ENCODE results near the gene LCORL.
A peak's percentile ranks its signal among the peaks of the same experiment; 100 is the strongest.
"Not testable (repeated sequence)": the region's sequence is repeated elsewhere in the genome, so short reads cannot be mapped to it uniquely, and the experiment has no call there.

LCORL gene

DNA sequence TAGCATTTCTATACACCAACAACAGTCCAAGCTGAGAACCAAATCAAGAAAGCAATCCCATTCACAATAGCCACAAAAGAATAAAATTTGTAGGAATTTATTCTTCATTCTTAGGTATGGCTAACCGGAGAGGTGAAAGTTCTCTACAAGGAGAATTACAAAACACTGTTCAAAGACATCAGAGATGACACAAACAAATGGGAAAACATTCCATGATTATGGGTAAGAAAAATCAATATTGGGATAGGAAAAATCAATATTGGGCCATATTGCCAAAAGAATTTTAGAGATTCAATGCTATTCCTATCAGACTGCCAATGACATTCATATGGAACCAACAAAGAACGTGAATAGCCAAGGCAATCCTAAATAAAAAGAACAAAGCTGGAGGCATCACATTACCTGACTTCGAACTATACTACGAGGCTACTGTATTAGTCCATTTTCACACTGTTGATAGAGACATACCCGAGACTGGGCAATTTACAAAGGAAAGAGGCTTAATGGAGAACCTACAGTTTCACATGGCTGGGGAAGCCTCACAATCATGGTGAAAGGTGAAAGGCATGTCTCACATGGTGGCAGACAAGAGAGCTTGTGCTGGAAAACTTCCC, 161.7 kb downstream of the LCORL start:
- no peak for DNase-seq (ENCODE audit: low read depth in 2 of 3, low spot score in 1 of 3)

DNA sequence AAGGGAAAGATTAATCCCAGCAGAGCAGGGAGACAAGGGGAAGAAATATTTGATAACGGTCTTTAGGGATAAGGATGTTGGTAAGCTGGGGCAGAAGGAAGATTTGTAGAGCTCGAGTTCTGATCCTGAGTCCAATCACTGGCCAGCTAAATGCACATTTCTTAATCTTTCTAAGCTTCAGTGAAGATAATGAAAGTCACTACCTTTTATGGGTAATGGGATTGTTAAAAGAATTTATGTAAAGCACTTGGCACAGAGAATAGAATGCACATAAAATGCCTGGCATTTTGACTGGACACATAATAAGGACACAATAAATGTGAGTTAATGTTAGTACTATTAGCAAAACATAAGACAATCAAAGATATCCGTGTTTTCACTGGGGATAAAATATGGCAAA, 167.5 kb downstream of the LCORL start:
- DNase-seq (ENCODE audit: low read depth in 2 of 3, low spot score in 1 of 3) = no peak

DNA sequence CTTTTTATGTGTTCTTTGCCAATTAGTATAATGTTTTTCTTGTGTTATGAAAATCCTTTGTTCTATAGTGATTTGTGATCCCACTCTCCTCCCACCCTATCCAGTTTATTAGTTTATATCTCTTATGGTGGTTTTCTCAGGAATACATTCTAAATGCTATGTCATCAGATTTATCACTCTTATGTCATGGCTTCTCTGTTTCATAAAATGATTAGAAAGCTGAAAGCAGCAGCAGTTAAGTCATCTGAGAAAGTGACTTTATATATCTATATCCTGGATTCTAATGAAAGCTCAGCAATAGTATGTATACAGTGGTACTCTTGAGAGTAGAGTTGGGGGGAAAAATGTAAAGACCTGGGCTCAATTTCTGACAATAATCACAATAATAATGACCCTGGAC, 169.6 kb downstream of the LCORL start:
- no peak for DNase-seq (ENCODE audit: low read depth in 2 of 3, low spot score in 1 of 3)

DNA sequence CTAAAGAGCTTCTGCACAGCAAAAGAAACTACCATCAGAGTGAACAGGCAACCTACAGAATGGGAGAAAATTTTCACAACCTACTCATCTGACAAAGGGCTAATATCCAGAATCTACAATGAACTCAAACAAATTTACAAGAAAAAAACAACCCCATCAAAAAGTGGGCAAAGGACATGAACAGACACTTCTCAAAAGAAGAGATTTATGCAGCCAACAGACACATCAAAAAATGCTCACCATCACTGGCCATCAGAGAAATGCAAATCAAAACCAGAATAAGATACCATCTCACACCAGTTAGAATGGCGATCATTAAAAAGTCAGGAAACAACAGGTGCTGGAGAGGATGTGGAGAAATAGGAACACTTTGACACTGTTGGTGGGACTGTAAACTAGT, 171.3 kb downstream of the LCORL start:
- DNase-seq (ENCODE audit: low read depth in 2 of 3, low spot score in 1 of 3) = not testable (repeated sequence)

DNA sequence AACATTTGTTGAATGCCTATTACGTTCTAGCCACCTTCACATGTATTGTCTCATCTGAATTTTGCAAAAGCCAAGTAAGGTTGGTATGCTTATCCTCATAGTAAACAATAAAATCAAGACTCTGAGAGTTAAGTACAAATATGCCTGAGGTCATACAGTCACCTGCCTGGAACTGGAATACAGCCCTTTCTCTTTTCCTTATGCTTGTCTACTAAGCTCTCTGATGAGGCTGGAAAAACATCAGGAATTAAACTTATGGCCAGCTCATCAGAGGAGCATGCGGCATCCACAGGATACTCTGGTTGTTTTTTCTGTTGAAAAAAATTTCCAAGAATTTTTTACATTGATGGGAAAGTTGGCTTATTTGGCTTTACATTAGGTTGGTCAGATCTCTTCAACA, 175.3 kb downstream of the LCORL start:
- DNase-seq (ENCODE audit: low read depth in 2 of 3, low spot score in 1 of 3) = no peak

DNA sequence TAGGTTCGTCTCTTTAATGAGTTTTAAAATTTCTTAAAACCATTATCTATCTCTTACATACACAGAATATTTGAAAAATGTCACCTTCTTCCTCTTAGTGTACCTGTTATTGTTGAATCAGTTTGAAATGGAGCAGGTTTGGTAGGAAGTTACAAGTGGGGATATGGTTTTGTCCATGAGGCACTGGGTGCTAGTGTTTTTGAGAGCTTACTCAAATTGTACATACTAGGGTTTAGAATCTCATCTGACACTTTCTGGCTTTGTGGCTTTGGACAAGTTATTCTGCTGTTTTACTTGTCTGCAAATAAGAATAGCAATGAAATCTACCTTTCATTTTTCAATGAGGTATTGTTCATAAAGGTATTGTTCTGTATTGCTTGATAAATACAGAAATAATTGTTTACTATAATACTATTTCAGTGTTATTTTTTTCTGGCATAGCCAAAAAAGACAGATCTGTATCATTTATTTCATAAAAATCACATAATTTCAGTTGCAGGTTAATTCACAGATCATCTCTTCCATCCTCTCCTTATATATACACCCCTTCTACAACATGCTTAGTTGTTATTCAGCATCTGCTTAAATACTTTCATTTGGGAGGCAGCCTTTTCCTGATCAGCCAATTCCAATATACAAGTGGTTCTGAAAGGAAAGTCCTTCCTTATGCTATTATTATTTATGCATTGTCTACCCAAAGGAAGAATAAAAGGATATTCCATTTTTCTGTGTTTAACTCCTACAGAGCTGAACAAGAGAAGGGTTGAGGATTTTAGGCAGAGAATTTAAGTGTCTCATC, 197.5 kb downstream of the LCORL start:
- no peak for DNase-seq (ENCODE audit: low read depth in 2 of 3, low spot score in 1 of 3)

DNA sequence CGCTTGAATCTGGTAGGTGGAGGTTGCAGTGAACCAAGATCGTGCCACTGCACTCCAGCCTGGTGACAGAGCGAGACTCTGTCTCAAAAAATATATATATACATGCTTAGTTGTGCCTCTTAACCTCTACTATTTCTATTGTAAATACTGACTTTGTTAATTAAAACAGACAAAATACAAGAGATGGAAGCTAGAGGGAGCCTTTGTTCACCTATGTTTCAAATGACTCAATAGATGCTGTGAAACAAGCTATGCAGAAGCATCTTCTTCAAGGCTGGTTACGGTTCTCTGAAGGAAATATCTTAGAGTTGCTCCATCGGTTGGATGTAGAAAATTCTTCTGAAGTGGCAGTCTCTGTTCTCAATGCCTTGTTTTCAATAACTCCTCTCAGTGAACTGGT, 204.5 kb downstream of the LCORL start:
- no peak for DNase-seq (ENCODE audit: low read depth in 2 of 3, low spot score in 1 of 3)

DNA sequence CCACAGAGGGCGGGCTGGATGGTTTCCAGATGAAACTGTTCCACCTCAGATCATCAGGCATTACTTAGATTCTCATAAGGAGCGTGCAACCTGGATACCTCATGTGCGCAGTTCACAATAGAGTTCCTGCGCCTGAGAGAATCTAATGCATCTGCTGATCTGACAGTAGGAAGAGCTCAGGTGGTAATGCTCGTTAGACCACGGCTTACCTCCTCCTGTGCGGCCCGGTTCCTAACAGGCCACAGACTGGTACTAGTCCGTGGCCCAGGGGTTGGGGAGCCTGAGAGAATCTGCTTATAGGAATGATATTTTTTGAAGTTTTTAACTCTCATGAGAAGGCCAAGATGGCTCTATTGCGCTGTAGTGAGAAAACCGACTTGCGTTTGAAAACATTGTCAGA, 205.4 kb downstream of the LCORL start:
- DNase-seq (ENCODE audit: low read depth in 2 of 3, low spot score in 1 of 3) = no peak

DNA sequence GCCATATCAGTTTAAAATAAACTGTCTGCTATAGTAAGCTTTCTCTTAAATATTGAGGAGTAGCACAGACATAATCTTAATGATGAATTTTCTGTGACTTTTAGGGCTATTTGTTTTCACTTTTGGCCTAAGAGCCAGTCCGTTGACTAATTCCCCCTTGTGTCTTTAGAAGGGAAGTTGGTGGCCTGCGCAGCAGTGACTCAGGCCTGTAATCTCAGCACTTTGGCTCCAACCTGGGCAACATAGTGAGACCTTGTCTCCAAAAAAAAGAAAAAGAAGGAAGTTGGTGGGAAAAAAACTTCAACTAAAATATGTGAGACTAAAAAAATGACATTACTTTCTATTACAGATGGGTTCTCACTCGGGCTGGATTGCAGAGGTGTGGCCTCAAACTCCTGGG, 207.4 kb downstream of the LCORL start:
- no peak for DNase-seq (ENCODE audit: low read depth in 2 of 3, low spot score in 1 of 3)

DNA sequence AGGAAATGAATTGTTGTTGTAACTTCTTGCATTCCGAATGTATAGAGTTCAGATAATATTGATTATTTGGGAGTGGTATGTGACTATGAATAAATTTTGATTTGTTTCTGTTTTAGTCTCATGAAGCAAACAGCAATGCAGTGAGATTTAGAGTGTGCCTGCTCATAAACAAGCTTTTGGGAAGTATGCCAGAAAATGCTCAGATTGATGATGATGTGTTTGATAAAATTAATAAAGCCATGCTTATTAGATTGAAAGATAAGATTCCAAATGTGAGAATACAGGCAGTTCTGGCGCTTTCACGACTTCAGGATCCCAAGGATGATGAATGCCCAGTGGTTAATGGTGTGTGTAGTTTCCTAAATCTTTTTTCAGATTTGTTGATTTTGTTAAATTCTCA, 208.8 kb downstream of the LCORL start:
- DNase-seq (ENCODE audit: low read depth in 2 of 3, low spot score in 1 of 3) = no peak

DNA sequence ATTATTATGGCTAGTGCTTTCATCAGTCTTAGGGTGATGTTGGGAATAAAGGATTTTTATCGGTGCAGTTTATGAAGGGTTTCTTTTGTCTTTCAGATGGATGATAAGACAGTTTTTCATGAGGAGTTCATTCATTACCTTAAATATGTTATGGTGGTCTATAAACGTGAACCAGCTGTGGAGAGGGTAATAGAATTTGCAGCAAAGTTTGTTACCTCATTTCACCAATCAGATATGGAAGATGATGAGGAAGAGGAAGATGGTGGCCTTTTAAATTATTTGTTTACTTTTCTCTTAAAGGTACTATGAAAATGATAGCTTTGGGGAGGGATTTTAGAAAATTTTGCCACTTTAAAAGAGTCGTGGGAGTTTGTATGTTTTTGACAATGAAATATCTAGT, 209.4 kb downstream of the LCORL start:
- DNase-seq (ENCODE audit: low read depth in 2 of 3, low spot score in 1 of 3) = no peak

DNA sequence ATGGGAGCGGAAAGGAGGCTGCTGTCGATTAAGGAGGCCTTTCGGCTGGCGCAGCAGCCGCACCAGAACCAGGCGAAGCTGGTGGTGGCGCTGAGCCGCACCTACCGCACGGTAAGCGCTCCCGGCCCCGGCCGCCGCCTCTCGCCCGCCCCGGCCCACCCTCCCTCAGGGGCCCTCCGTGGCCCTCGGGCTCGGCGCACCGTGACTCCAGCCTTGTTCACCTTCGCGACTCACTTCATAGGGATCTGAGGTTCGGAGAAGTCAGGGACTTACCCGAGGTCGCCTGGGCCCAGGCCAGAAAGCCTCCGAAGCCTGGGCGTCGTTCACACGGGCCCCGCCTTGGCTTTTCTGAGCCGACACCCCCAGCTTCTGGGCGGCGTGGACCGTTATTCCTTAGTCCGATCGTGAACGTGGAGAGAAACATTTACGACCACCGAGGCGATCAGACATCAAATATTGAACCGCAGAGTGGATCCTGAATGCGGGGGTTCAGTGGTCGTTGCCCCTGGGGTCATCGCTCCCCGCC, 210.4 kb downstream of the LCORL start:
- DNase-seq (ENCODE audit: low read depth in 2 of 3, low spot score in 1 of 3) = no peak

DNA sequence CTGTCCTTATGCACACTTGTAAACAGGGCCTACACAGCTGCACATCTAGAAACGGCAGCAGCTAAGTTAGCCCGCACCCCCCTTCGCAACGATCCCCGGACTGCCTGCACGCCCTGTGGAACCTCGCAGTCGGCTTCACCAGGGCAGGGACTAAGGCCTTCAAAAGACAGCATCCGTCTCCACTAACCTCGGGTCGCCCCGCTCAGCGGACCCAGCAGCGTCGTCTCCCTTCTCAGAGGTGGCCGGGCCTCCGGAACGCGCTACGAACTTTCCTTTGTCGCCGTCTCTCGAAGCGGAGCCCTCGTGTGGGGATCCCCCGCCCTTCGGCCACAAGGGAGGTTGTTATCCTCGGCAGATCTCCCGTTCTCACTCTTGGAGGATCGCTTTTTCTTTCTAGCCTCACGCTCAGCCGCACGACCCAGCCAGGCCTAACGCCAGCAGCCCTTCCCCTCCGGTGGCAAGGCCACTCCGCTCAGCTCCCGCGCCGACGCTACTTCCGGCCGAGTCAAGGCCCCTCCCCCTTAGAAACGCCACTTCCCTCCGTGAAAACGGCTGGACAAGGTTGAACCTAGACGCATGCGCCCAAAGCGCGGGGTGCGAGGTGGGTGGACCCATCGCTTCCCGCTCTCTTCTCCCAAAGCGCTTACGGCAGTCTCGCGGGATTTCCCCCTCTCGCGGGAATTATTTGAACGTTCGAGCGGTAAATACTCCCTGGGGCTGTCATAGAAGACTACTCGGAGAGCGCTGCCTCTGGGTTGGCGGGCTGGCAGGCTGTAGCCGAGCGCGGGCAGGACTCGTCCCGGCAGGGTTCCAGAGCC, 211.1 kb downstream of the LCORL start, which contains the start of the genes DCAF16 and NCAPG:
TSS of gene DCAF16 (minus strand) at position 498 of the 818 bp plus-strand sequence. CDS start 6,616 bp downstream, outside the sequence.
TSS of gene NCAPG (plus strand) at position 720 of the 818 bp plus-strand sequence. CDS start 99 bp downstream, outside the sequence.
- DNase-seq (ENCODE audit: low read depth in 2 of 3, low spot score in 1 of 3) = peak; percentile 97 to 98 (median 98)

DNA sequence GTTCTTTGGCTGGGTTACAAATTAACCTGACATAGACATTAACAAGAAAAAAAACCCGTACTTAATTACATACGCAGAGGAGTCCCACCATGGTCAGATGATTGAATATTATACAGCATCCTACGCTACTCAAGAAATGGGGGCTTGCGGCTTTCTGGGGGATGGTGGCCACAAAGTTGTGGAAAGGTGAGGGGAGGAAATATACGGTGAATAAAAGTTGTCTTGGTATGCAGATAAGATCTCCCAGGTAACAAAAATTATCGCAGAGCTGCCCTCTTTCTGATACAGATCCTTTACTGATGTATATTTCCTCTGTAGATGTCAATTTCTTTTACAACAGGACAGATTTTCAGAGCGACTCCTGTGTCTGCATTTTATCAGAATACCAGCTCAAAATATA, 211.9 kb downstream of the LCORL start:
- no peak for DNase-seq (ENCODE audit: low read depth in 2 of 3, low spot score in 1 of 3)

DNA sequence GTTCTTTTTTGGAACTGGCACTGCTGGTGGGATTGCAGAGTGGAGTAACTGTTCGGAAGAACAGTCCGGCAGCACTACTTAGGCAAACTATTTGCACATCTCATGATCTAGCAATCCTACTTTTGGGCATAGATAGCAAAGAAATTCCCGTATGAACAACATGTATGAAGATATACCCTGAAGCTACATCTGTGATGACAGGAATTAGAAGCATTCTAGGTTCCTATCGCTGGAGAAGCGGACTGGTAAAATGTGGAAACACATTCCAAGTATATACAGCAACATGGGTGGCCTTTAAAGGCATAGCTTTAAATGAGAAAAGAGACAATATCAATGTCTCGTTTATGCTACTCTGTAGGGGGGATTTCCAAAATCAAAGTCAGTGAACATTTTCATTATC, 214.1 kb downstream of the LCORL start:
- DNase-seq (ENCODE audit: low read depth in 2 of 3, low spot score in 1 of 3) = no peak

DNA sequence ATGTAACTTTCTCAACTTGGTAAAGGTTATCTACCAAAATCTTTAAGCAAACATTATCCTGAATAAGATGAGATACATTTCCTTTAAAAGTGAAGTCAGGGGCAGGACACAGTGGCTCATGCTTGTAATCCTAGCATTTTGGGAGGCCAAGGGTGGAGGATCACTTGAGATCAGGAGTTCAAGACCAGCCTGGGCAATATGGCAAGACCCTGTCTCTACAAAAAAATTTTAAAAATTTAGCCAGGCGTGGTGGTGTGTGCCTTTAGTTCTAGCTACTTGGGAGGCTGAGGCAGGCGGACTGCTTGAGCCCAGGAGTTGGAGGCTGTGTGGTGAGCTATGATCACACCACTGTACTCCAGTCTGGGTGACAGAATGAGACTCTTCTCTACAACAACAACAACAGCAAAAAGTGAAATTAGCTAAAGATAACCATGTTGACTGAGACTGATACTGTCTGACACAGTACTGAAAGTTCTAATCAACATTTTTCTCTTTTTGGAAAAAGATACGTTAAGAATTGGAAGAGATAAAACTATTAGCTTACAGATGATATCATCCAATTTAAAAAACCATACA, 215.9 kb downstream of the LCORL start:
- DNase-seq (ENCODE audit: low read depth in 2 of 3, low spot score in 1 of 3) = no peak

DNA sequence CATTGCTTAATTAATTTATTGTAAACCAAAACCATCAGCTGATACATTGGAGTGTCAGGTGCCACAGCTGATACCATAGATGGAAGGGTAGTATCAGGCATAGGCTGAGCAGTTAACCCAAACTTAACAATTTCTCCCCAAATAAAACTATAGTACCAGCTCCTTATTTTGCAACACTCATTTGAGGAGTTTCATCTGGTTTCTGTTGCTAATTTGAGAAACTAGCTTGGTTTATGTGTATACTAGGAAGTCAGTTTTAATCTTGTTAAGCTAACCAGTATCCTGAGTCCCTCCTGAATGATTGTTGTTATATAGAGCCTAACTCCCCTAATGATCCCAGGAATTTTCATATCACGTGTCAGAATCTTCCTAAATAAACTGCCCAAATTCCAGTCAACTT, 223.7 kb downstream of the LCORL start:
- DNase-seq (ENCODE audit: low read depth in 2 of 3, low spot score in 1 of 3) = no peak

DNA sequence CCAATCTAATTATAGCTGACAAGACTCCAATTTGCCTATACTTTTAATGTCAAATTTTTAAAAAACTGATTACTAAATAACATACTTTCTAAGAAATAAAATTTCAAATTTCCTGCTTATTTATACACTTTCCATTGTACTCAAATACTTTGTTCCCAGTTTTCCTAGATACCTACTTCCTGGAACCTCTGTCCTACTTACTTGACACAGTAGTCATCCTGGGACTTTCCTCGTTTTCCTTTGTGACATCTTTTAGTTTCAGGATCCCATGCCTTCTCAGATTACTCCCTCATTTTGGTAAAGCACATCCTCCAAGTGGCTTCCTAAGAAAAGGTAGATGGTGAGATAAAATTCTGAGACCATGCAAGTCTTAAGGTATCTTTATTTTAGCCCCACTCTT, 226.8 kb downstream of the LCORL start:
- DNase-seq (ENCODE audit: low read depth in 2 of 3, low spot score in 1 of 3) = no peak

Data from stimulated activated CD4-positive, alpha-beta T cell treated with anti-CD3 and anti-CD28 coated beads, Interleukin-12 subunit alpha, Interleukin-12 subunit beta, amount 100 ng/mL, for 48 hours (primary cell).